IMR-90 (cell line): ENCODE results near the gene FFAR3. TPM values are rescaled to one million over a fixed set of nuclear protein-coding genes. Genes with fewer than 3 reads are reported as not detected.

ENCODE experiments used
- ATAC-seq: fragments of 200-7000 bp; cut with Tn5 transposase; 2 replicates; pipeline ENCODE4 v1.9.1; 2020; ENCODE audit warnings: low read depth, mild to moderate bottlenecking, moderate library complexity
- BruUV-seq: library from RNA; stranded (reverse); fragments of 400-500 nt; replicated peaks from 2 replicates; lab custom pipeline; 2021; lab: Mats Ljungman, UMichigan
- CTCF ChIA-PET: fragments of 300-600 bp; formaldehyde crosslinking; extraction: SDS; loops from one replicate; lab custom pipeline; 2021; ENCODE audit warnings: antibody characterized with exemption; lab: Yijun Ruan, JAX
- POLR2A ChIA-PET: fragments of 300-600 bp; sonication (Branson Sonifier 250); formaldehyde crosslinking; loops from one replicate; lab custom pipeline; 2022; ENCODE audit warnings: antibody characterized with exemption; ENCODE audit not compliant: unreplicated experiment; lab: Charles Lee
- DNase-seq: peaks from one replicate; pipeline ENCODE4 v3.0.0; 2013
- H2AFZ ChIP-seq: replicated peaks from 2 replicates; pipeline ENCODE3; 2013; ENCODE audit warnings: low read length, mild to moderate bottlenecking; ENCODE audit not compliant: poor library complexity
- H2AK5ac ChIP-seq: 2 replicates; pipeline ENCODE4 v1.6.1; 2013; ENCODE audit warnings: low read depth, low read length, inconsistent platforms
- H2AK9ac ChIP-seq: replicated peaks from 2 replicates; pipeline ENCODE3; 2013; ENCODE audit warnings: mild to moderate bottlenecking, low read depth, low read length, moderate library complexity; ENCODE audit not compliant: poor library complexity
- H2BK120ac ChIP-seq: 2 replicates; pipeline ENCODE4 v1.6.1; 2013; ENCODE audit warnings: low read depth, low read length, inconsistent platforms
- H2BK15ac ChIP-seq: 3 replicates; pipeline ENCODE4 v1.6.1; 2013; ENCODE audit warnings: low read depth, low read length, inconsistent platforms
- H2BK20ac ChIP-seq: 2 replicates; pipeline ENCODE4 v1.6.1; 2013; ENCODE audit warnings: low read depth, mild to moderate bottlenecking, inconsistent platforms, low read length, moderate library complexity
- H2BK5ac ChIP-seq: 2 replicates; pipeline ENCODE4 v1.6.1; 2013; ENCODE audit warnings: mild to moderate bottlenecking, low read depth, low read length, inconsistent platforms; ENCODE audit not compliant: poor library complexity, severe bottlenecking
- H3K14ac ChIP-seq: replicated peaks from 2 replicates; pipeline ENCODE4 v1.6.1; 2013; ENCODE audit warnings: low read depth, low read length, inconsistent platforms
- H3K18ac ChIP-seq: 2 replicates; pipeline ENCODE4 v1.6.1; 2013; ENCODE audit warnings: low read depth, low read length, control low read depth
- H3K23ac ChIP-seq: 2 replicates; pipeline ENCODE4 v1.6.1; 2013; ENCODE audit warnings: low read depth, low read length, inconsistent platforms
- H3K27ac ChIP-seq: 2 replicates; pipeline ENCODE4 v1.5.1; 2013; ENCODE audit warnings: mild to moderate bottlenecking, control low read depth, low read length; ENCODE audit not compliant: insufficient read depth
- H3K27me3 ChIP-seq: 2 replicates; pipeline ENCODE4 v1.6.1; 2013; ENCODE audit warnings: low read length; ENCODE audit not compliant: control insufficient read depth, insufficient read depth
- H3K36me3 ChIP-seq: 2 replicates; pipeline ENCODE4 v1.6.1; 2013; ENCODE audit warnings: low read length, mixed read lengths; ENCODE audit not compliant: control insufficient read depth, insufficient read depth
- H3K4ac ChIP-seq: 2 replicates; pipeline ENCODE4 v1.6.1; 2013; ENCODE audit warnings: low read depth, low read length, inconsistent platforms
- H3K4me1 ChIP-seq: 2 replicates; pipeline ENCODE4 v1.6.1; 2013; ENCODE audit warnings: low read length, mixed read lengths; ENCODE audit not compliant: control insufficient read depth, insufficient read depth
- H3K4me2 ChIP-seq: 2 replicates; pipeline ENCODE4 v1.6.1; 2013; ENCODE audit warnings: low read depth, mild to moderate bottlenecking, control low read depth, low read length, moderate library complexity
- H3K4me3 ChIP-seq: 2 replicates; pipeline ENCODE4 v1.5.1; 2013; ENCODE audit warnings: low read depth, mild to moderate bottlenecking, control low read depth, low read length, moderate library complexity; ENCODE audit not compliant: insufficient read depth
- H3K56ac ChIP-seq: 2 replicates; pipeline ENCODE4 v1.6.1; 2013; ENCODE audit warnings: low read length, inconsistent platforms; ENCODE audit not compliant: insufficient read depth; ENCODE audit errors: extremely low read depth
- H3K79me1 ChIP-seq, 2 experiments: 2 replicates each; pipeline ENCODE4 v1.6.1; 2013; ENCODE audit warnings: low read length in 2 of 2, inconsistent platforms in 1 of 2, low read depth in 1 of 2
- H3K9ac ChIP-seq: 2 replicates; pipeline ENCODE4 v1.6.1; 2013; ENCODE audit warnings: low read depth, low read length, control low read depth
- H3K9me1 ChIP-seq: 2 replicates; pipeline ENCODE4 v1.6.1; 2013; ENCODE audit warnings: low read length, inconsistent platforms; ENCODE audit not compliant: insufficient read depth
- H3K9me3 ChIP-seq: 2 replicates; pipeline ENCODE4 v1.6.1; 2013; ENCODE audit warnings: low read length; ENCODE audit not compliant: control insufficient read depth, insufficient read depth
- H4K20me1 ChIP-seq: 2 replicates; pipeline ENCODE4 v1.6.1; 2013; ENCODE audit warnings: low read length, inconsistent platforms; ENCODE audit not compliant: insufficient read depth
- H4K5ac ChIP-seq: 2 replicates; pipeline ENCODE4 v1.6.1; 2013; ENCODE audit warnings: mild to moderate bottlenecking, low read depth, low read length, control low read depth
- H4K8ac ChIP-seq, 2 experiments: 2 replicates each; pipeline ENCODE4 v1.6.1; 2013; ENCODE audit warnings: low read depth in 2 of 2, low read length in 2 of 2, control low read depth in 1 of 2, inconsistent platforms in 1 of 2
- H4K91ac ChIP-seq: 2 replicates; pipeline ENCODE4 v1.6.1; 2013; ENCODE audit warnings: low read depth, low read length, inconsistent platforms; ENCODE audit not compliant: insufficient read depth
- BHLHE40 ChIP-seq: fragments of 150-350 bp; IDR thresholded peaks from 2 replicates; pipeline ENCODE4 v1.6.1; 2016; ENCODE audit warnings: mild to moderate bottlenecking, low read depth, low read length
- CEBPB ChIP-seq: IDR thresholded peaks from 2 replicates; pipeline ENCODE4 v1.6.1; 2012; ENCODE audit warnings: low read depth, low read length, improper control_type of control experiment
- CHD1 ChIP-seq: IDR thresholded peaks from 2 replicates; pipeline ENCODE4 v1.6.1; 2012; ENCODE audit warnings: low read depth, low read length, improper control_type of control experiment
- MAZ ChIP-seq: IDR thresholded peaks from 2 replicates; pipeline ENCODE4 v1.6.1; 2012; ENCODE audit warnings: low read depth, mild to moderate bottlenecking, low read length, improper control_type of control experiment, moderate library complexity, borderline replicate concordance
- MXI1 ChIP-seq: IDR thresholded peaks from 2 replicates; pipeline ENCODE4 v1.6.1; 2012; ENCODE audit warnings: low read depth, mild to moderate bottlenecking, low read length, moderate library complexity, borderline replicate concordance
- POLR2A ChIP-seq: IDR thresholded peaks from 2 replicates; pipeline ENCODE4 v1.6.1; 2012; ENCODE audit warnings: mild to moderate bottlenecking, low read depth, low read length
- WGBS, 2 experiments: methylation state at CpG; one replicate each; pipeline versions ENCODE4 v1.1.5 to v1.1.7; 2013; ENCODE audit warnings: missing lambda C conversion rate in 2 of 2; ENCODE audit not compliant: insufficient read length in 1 of 2; ENCODE audit errors: extremely low coverage in 2 of 2; 5-methylcytosine and 5-hydroxymethylcytosine counted together
- dilution Hi-C: fragments of 300-500 bp; cut with HindIII; formaldehyde crosslinking; loops from one replicate; pipeline ENCODE4 v1.14.3; 2018; ENCODE audit warnings: low sequenced_read_pairs; ENCODE audit not compliant: unreplicated experiment
- in situ Hi-C: fragments of 300-500 bp; cut with MboI; formaldehyde crosslinking; loops from 3 replicates; pipeline ENCODE4 v1.14.3; 2019; ENCODE audit warnings: low sequenced_read_pairs, inconsistent platforms, mixed read lengths
- intact Hi-C: fragments of 100-400 bp; cut with micrococcal nuclease; formaldehyde crosslinking; loops from 2 replicates; pipeline ENCODE4 v1.10.0; 2022
- polyA plus RNA-seq, 3 experiments: library from polyadenylated mRNA; depleted of rRNA; stranded (reverse); fragments of >200 nt; gene quantifications; 2 replicates each; pipeline ENCODE4 v1.2.3, GENCODE V29; 2012; ENCODE audit warnings: low replicate concordance in 1 of 3
- total RNA-seq: library from RNA; depleted of rRNA; stranded (reverse); fragments of >200 nt; gene quantifications from 2 replicates; pipeline ENCODE4 v1.2.3, GENCODE V29; 2012
- TF ChIP-seq, protein P1 (sequence below): fragments of 150-350 bp; IDR thresholded peaks from 2 replicates; pipeline ENCODE4 v1.6.1; 2017; ENCODE audit warnings: mild to moderate bottlenecking, antibody characterized with exemption, low read length, low read depth
- TF ChIP-seq, protein P2 (sequence below): conservative IDR thresholded peaks from 2 replicates; pipeline ENCODE4 v1.5.1; 2012; ENCODE audit warnings: mild to moderate bottlenecking, low read depth, low read length, improper control_type of control experiment

FFAR3 gene
- total and polyA plus RNA-seq, 2 of the 4 experiments (the other 2 are of a cell fraction): not detected

DNA sequence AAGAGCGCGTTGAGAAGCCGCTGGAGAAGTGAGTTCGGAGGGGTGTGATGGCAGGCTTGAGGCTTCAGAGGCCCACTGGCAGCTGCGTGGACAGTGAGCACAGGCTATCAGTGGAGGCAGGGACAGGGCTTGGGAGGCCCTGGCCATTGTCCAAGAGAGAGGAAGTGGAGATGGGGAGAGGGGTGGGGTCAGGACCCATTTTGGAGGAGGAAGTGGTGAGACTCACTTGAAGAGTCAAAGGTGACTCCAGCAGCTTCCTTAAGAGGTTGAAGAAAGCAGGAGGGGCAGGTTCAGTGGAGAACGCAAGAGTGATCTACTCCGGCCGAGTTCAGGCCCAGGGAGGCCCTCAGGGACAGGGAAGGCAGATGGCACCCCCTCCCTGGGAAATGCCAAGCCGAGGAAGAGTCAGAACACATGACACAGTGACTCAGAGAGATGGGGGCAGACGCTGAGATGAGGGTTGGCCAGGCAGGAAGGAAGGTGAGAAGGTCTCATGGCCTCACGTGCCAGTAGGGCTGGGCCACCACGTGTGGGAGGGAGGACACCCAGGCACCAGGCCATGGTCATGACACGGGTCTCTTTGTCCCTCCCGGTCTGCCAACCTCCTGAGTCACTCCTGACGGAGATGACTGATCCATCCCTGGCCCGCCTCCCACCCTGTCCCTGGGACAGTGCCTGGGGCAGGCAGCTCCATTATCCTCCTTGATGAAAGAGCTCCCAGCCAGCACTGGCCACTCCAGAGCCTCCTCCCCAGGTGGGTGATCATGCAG lies 39.4 kb upstream of the FFAR3 start:
- BruUV-seq: no TSS peak
- no peaks in the 10 kb centered on the region for H3K36me3 ChIP-seq
- TF ChIP-seq MXI1: no peak
- peak; percentile 98 for TF ChIP-seq BHLHE40
- no peak for TF ChIP-seq CHD1
- TF ChIP-seq CEBPB: no peak
- TF ChIP-seq, protein P1, sequence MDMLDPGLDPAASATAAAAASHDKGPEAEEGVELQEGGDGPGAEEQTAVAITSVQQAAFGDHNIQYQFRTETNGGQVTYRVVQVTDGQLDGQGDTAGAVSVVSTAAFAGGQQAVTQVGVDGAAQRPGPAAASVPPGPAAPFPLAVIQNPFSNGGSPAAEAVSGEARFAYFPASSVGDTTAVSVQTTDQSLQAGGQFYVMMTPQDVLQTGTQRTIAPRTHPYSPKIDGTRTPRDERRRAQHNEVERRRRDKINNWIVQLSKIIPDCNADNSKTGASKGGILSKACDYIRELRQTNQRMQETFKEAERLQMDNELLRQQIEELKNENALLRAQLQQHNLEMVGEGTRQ: peak; percentile 81
- TF ChIP-seq, protein P2, sequence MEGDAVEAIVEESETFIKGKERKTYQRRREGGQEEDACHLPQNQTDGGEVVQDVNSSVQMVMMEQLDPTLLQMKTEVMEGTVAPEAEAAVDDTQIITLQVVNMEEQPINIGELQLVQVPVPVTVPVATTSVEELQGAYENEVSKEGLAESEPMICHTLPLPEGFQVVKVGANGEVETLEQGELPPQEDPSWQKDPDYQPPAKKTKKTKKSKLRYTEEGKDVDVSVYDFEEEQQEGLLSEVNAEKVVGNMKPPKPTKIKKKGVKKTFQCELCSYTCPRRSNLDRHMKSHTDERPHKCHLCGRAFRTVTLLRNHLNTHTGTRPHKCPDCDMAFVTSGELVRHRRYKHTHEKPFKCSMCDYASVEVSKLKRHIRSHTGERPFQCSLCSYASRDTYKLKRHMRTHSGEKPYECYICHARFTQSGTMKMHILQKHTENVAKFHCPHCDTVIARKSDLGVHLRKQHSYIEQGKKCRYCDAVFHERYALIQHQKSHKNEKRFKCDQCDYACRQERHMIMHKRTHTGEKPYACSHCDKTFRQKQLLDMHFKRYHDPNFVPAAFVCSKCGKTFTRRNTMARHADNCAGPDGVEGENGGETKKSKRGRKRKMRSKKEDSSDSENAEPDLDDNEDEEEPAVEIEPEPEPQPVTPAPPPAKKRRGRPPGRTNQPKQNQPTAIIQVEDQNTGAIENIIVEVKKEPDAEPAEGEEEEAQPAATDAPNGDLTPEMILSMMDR: no peak
- TF ChIP-seq POLR2A: no peak
- peak; percentile 59; the same call in 1 of the 2 replicates for TF ChIP-seq MAZ
- no peak overlapping the region for H3K4me3 ChIP-seq
- no peaks in the 10 kb centered on the region; the same call in 1 of the 2 replicates for H3K27me3 ChIP-seq
- ATAC-seq (peak; percentile 81), DNase-seq (peak; percentile 71)
- no peak overlapping the region for H3K18ac ChIP-seq
- no peak overlapping the region for H3K23ac ChIP-seq
- POLR2A ChIA-PET: no interaction called here
- H4K20me1 ChIP-seq: no peaks in the 10 kb centered on the region
- peak overlapping the region; percentile 85 for H2AK9ac ChIP-seq
- H3K79me1 ChIP-seq: no peaks in the 10 kb centered on the region
- dilution Hi-C loops: no loop called here
- H3K9ac ChIP-seq: no peak overlapping the region
- in situ Hi-C loops: no loop called here
- H3K27ac ChIP-seq: no peak overlapping the region
- no peak overlapping the region; the same call in 1 of the 2 replicates for H2BK20ac ChIP-seq
- peak overlapping the region; percentile 15; the same call in 1 of the 2 replicates for H3K14ac ChIP-seq
- H4K91ac ChIP-seq: peak overlapping the region; percentile 26
- peak overlapping the region; percentile 28; the same call in 1 of the 2 replicates for H2AK5ac ChIP-seq
- H2BK15ac ChIP-seq: 0 out of 3 replicates have a peak overlapping the region, but pooled peaks have one; percentile 37
- H2BK120ac ChIP-seq: peak overlapping the region; percentile 54; the same call in 1 of the 2 replicates
- peak overlapping the region; percentile 20 for H2BK5ac ChIP-seq
- H3K9me3 ChIP-seq: peaks cover 4% of the 10 kb centered on the region
- H4K5ac ChIP-seq: no peak overlapping the region
- intact Hi-C loops: no loop called here
- 0 out of 2 replicates have a peak, but pooled peaks cover 5% of the 10 kb centered on the region for H3K9me1 ChIP-seq
- peaks cover 5% of the 10 kb centered on the region for H3K4me1 ChIP-seq
- CTCF ChIA-PET: interaction anchor here (0.6 kb wide), 1 partner anchor 191 kb away, joined by 3 read pairs; no protein-coding TSS in a partner anchor
- 63% methylated on average over 8 of the region's 16 CpGs; no CpG with 5 or more reads in 1 of the 2 experiments for WGBS, 2 experiments
- H4K8ac ChIP-seq: peak overlapping the region in 1 of 2 experiments; percentile 60; a peak in 2 of 4 replicates
- H3K4me2 ChIP-seq: no peak overlapping the region
- H3K56ac ChIP-seq: no peak overlapping the region
- peak overlapping the region; percentile 90 for H2AFZ ChIP-seq
- H3K4ac ChIP-seq: peak overlapping the region; percentile 29; the same call in 1 of the 2 replicates
